Ovary (tissue), 9 donors: Measurements from ENCODE around the gene TMEM178A. TPM values are rescaled to one million over a fixed set of nuclear protein-coding genes. Genes with fewer than 3 reads are reported as not detected.

Experiments
- DNase-seq, 5 donors: peaks; one replicate each; pipeline ENCODE4 v3.0.0-alpha.2; 2019 to 2020
- H3K27ac ChIP-seq, 2 donors: fragments of 200-600 bp; one replicate each; pipeline versions ENCODE4 v1.5.1 to v1.8.0; 2019 to 2022
- H3K27me3 ChIP-seq: fragments of 200-600 bp; one replicate; pipeline ENCODE4 v1.8.0; 2022
- H3K36me3 ChIP-seq: fragments of 200-600 bp; sonication (generic); one replicate; pipeline ENCODE4 v1.5.1; 2019
- H3K4me1 ChIP-seq: one replicate; pipeline ENCODE4 v1.8.1; 2013; ENCODE audit warnings: mild to moderate bottlenecking, moderate library complexity; ENCODE audit not compliant: insufficient read depth
- H3K4me3 ChIP-seq: fragments of 200-600 bp; sonication (generic); one replicate; pipeline ENCODE4 v1.5.1; 2017
- H3K9me3 ChIP-seq, 2 donors: fragments of 200-600 bp in 1 of 2; sonication (generic) in 1 of 2; one replicate each; pipeline versions ENCODE4 v1.5.1 to v1.8.1; 2013 to 2019; ENCODE audit warnings: mild to moderate bottlenecking in 1 of 2, moderate library complexity in 1 of 2
- CTCF ChIP-seq, 3 donors: fragments of 450-650 bp in 2 of 3; fragments of 200-600 bp in 1 of 3; IDR thresholded peaks; one replicate each; pipeline versions ENCODE4 v1.5.1 to v1.8.0; 2016 to 2022; ENCODE audit warnings: antibody characterized with exemption in 3 of 3, mild to moderate bottlenecking in 1 of 3
- EP300 ChIP-seq: sonication (generic); formaldehyde crosslinking; IDR thresholded peaks from one replicate; pipeline ENCODE4 v1.6.1; 2017; ENCODE audit warnings: antibody characterized with exemption
- POLR2A ChIP-seq: fragments of 450-650 bp; IDR thresholded peaks from one replicate; pipeline ENCODE4 v1.6.1; 2017; ENCODE audit warnings: antibody characterized with exemption, mild to moderate bottlenecking, moderate library complexity
- WGBS, 3 donors: extraction: QIAGEN DNeasy Blood & Tissue Kit in 1 of 3; methylation state at CpG; one replicate each; pipeline versions ENCODE4 v1.1.5 to v1.1.7; 2013 to 2017; 5-methylcytosine and 5-hydroxymethylcytosine counted together
- intact Hi-C, 4 donors: fragments of 100-400 bp; cut with DNase I; formaldehyde crosslinking; loops; one replicate each; pipeline versions ENCODE4 v1.11.0 to v1.15.1; 2022 to 2023
- polyA plus RNA-seq, 2 donors: library from polyadenylated mRNA; stranded (reverse); fragments of 200-250 nt in 1 of 2; fragments of 350-450 nt in 1 of 2; fragmentation: Illumina TruSeq in 1 of 2; extraction: RNeasy Lipid Tissue Mini Kit (QIAGEN cat#74804) in 1 of 2; gene quantifications; one replicate each; pipeline ENCODE4 v1.2.3, GENCODE V29; 2013 to 2014
- total RNA-seq, 7 donors: library from RNA; depleted of rRNA in 2 of 7; stranded (reverse); fragments of >200 nt in 2 of 7; fragmentation: NEBNext Ultra II Directional in 3 of 7; extraction: Animal tissue kit (Norgen Biotek cat#: 25700) in 3 of 7; gene quantifications; one replicate each; pipeline versions ENCODE4 v1.1.0 to v1.2.4, GENCODE V29; 2016 to 2023
- donor health status: DM: no; HTN: no; CAD: no; lungs with moderate emphysema.
- donor health status: DM: no; HTN: no; CAD: no.
- donor health status: Bipolar disorder and iron deficiency.
- donor health status: DM: yes; HTN: yes; CAD: no.
- donor health status: DM: no; HTN: no; CAD: no.
- donor health status: DM: yes; HTN: yes; CAD: no.

The TMEM178A gene
- total and polyA plus RNA-seq, 9 donors, result 1.7 to 7.0 (median 2.6) TPM

GRCh38 chr2:39734445-39734844 lies 68.7 kb downstream of the TMEM178A start:
- no peak for DNase-seq
- H3K4me1 ChIP-seq, result peaks cover 5% of the 10 kb centered on the region
- no peak overlapping the region for H3K27ac ChIP-seq
- TF ChIP-seq EP300 (no peak), POLR2A (no peak), CTCF (IDR thresholded peaks at IDR 0.05) (no peak)
- H3K27me3 ChIP-seq, result no peaks in the 10 kb centered on the region
- no peaks in the 10 kb centered on the region for H3K9me3 ChIP-seq
- intact Hi-C loops, result no loop called here
- no peak overlapping the region for H3K4me3 ChIP-seq
- H3K36me3 ChIP-seq, result no peaks in the 10 kb centered on the region

- H3K9me3 ChIP-seq, result no peaks in the 10 kb centered on the region
- TF ChIP-seq POLR2A (no peak), CTCF (IDR thresholded peaks at IDR 0.05) (no peak), EP300 (no peak)
- no peak for DNase-seq
- H3K36me3 ChIP-seq, result no peaks in the 10 kb centered on the region
- H3K4me1 ChIP-seq, result peaks cover 5% of the 10 kb centered on the region
- 96 to 98% (median 97%) methylated on average over 3 of the region's 3 CpGs for WGBS, 3 donors
- no peak overlapping the region for H3K4me3 ChIP-seq
- H3K27ac ChIP-seq, result no peak overlapping the region
- H3K27me3 ChIP-seq, result no peaks in the 10 kb centered on the region
- intact Hi-C loops, result no loop called here
Measured at GRCh38 chr2:39735648-39736047, 69.9 kb downstream of the TMEM178A start.

- DNase-seq, result no peak
- no peaks in the 10 kb centered on the region for H3K27me3 ChIP-seq
- H3K9me3 ChIP-seq, result no peaks in the 10 kb centered on the region
- intact Hi-C loops, result no loop called here
- H3K4me1 ChIP-seq, result peaks cover 5% of the 10 kb centered on the region
- WGBS, 3 donors, result 51 to 80% (median 52%) methylated on average over 6 of the region's 6 CpGs
- H3K4me3 ChIP-seq, result no peak overlapping the region
- H3K27ac ChIP-seq, result no peak overlapping the region
- TF ChIP-seq POLR2A (no peak), EP300 (no peak), CTCF (IDR thresholded peaks at IDR 0.05) (no peak)
- no peaks in the 10 kb centered on the region for H3K36me3 ChIP-seq
Measured at GRCh38 chr2:39736640-39737039, 70.9 kb downstream of the TMEM178A start.

GRCh38 chr2:39737661-39738060 lies 71.9 kb downstream of the TMEM178A start:
- intact Hi-C loops, result no loop called here
- Histone ChIP-seq H3K27ac (no peak overlapping the region), H3K9me3 (no peaks in the 10 kb centered on the region), H3K4me3 (no peak overlapping the region), H3K27me3 (no peaks in the 10 kb centered on the region), H3K36me3 (no peaks in the 10 kb centered on the region), H3K4me1 (peaks cover 3% of the 10 kb centered on the region)
- peak; percentile 17 to 41 (median 22) for DNase-seq
- WGBS, 3 donors, result 53 to 64% (median 56%) methylated on average over 8 of the region's 8 CpGs
- TF ChIP-seq CTCF (IDR thresholded peaks at IDR 0.05), result no peak
- no peak for TF ChIP-seq EP300
- TF ChIP-seq POLR2A, result no peak

GRCh38 chr2:39738936-39739335 lies 73.2 kb downstream of the TMEM178A start:
- Histone ChIP-seq H3K27me3 (no peaks in the 10 kb centered on the region), H3K4me1 (peaks cover 1% of the 10 kb centered on the region), H3K27ac (no peak overlapping the region), H3K4me3 (no peak overlapping the region), H3K9me3 (no peaks in the 10 kb centered on the region), H3K36me3 (no peaks in the 10 kb centered on the region)
- TF ChIP-seq POLR2A (no peak), CTCF (IDR thresholded peaks at IDR 0.05) (no peak), EP300 (no peak)
- WGBS, 3 donors, result 64 to 75% (median 70%) methylated on average over 2 of the region's 2 CpGs
- no peak for DNase-seq
- intact Hi-C loops, result no loop called here
